Activated effector memory CD4-positive, alpha-beta T cell treated with anti-CD3 and anti-CD28 coated beads, Interleukin-2, amount 50 U/mL, for 16 hours (primary cell): ENCODE data around the gene C1orf232.

Experiments used
- DNase-seq: peaks from one replicate; pipeline ENCODE4 v3.0.0-alpha.2; 2020

C1orf232 gene

DNA sequence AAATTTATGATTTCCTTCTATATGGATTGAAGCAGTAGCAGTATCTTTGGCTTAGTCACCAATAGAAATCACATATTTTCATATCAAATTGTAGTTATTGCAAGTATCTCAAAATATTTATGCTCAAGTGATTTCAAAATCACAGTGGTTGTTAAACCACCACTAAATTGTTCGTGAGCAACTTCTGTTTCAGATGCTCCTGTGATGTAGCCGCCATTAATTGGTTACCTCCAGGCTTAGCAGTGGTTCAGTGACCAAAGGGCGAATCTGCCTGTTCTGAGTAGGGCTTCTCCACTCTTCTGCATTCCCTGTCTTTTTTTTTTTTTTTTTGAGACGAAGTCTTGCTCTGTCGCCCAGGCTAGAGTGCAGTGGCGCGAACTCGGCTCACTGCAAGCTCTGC, 6.6 kb upstream of the C1orf232 start:
- DNase-seq = no peak

DNA sequence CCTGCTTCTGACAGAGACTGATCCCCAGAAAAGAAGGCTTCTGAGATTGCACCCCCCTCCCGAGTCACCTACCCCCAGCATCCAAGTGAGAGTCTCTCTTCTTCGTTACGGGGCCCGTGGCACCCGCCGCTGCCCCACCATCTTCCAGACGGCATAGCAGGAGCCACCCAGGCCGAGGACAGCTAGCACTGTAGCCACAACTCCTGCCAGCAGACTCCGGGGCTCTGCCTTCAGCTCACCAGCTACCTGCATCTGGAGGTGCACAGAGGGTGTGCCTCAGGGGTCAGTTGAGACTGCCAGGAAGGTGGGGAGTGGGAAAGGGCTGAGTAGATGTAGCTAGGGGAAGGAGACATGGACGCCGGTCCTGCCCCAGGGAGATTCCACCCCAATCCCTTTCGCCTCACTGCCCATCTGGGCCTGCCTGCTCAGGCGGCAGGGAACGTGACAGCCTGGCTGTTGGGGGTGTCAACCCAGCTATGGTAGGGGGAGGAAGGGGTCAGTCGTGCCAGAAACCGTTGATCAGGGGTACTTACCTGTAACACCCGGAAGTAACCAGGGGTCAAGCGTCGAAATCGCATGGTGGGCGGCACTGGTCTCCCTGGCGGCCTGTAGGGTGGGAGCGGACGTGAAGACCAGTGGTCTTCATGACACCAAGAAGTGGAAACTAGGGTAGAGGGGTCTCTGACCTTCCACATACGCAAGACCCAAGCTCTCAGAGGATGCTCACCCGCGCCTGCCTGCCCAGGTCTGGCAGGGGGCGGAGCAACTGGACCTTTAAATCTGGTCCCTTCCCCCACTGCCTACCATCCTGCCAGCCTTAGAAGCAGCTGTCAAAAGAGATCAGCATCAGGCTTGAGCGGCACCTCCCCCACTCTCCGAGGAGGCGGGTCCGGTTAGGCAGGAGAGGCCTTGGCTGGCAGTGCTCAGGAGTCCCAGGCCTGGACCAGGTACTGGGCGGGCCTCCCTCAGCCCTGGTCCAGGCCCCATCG, 2.6 kb upstream of the C1orf232 start, which contains the start of gene ZNF593OS:
TSS of gene ZNF593OS (minus strand) at position 749 of the 989 bp plus-strand sequence. CDS start at position 578, 171 bp downstream.
- no peak for DNase-seq

DNA sequence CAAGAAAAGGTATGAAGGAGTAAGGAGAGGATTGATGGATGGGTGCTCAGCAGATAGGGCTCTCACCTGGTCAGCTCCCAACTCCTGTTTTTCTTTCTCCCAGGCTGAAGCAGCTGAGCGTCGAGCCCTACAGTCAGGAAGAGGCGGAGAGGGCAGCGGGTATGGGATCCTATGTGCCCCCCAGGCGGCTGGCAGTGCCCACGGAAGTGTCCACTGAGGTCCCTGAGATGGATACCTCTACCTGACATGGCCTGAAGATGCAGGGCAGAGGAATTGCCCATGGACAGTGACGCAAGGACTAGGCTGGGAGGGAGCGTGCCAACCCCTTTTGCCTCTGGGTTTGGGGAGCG, 1.7 kb upstream of the C1orf232 start:
- DNase-seq = no peak

DNA sequence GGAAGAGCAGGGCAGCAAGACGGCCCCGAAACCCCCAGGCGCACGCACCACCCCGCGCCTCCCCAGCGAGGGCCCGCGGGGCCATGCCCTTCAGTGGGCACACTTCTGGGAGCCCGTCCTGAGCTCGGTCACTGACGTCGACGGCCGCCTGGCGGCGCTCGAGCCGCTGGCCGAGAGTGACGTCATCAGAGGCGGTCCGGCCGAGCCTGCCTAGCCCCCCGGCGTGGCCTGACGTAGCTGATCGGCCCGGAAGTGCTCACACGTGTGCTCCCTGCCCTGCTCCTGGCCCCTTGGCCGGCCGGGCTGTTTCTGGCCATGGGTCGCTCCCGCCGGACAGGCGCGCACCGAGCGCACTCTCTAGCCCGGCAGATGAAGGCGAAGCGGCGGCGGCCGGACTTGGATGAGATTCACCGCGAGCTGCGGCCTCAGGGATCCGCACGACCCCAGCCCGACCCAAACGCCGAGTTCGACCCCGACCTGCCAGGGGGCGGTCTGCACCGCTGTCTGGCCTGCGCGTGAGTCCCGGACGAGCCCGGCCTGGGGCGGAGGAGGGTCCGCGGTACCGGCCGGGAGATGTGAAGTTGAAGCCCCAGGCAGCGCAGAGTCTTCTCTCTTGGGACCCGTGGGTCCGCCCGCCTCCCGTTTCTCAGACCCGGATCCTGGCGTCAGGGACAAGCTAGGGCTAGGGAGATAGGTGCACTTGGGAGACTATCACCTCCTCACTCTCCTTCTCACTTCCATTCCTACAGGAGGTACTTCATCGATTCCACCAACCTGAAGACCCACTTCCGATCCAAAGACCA, 1.1 kb upstream of the C1orf232 start, which contains the start of gene ZNF593:
TSS of gene ZNF593 (plus strand) at position 240 of the 803 bp plus-strand sequence. CDS start at position 316, 76 bp downstream.
- DNase-seq = peak; percentile 95

DNA sequence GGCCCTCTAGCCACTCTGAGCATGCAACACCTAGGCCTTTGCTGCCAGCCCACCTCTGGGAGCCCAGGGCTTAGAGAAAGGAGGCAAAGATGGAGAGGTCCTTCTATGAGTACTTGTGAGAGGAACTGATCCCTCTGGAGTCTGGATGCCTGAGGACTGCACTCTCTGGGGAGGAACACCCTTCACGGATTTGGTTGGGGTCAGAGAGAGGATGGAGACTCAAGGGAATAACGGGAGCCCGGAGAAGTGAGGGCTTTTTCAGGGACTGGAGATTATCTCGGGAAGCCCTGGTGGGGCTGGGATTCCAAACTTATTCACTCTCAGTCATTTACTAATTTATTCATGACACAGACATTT, 413 bp upstream of the C1orf232 start:
- DNase-seq = no peak

DNA sequence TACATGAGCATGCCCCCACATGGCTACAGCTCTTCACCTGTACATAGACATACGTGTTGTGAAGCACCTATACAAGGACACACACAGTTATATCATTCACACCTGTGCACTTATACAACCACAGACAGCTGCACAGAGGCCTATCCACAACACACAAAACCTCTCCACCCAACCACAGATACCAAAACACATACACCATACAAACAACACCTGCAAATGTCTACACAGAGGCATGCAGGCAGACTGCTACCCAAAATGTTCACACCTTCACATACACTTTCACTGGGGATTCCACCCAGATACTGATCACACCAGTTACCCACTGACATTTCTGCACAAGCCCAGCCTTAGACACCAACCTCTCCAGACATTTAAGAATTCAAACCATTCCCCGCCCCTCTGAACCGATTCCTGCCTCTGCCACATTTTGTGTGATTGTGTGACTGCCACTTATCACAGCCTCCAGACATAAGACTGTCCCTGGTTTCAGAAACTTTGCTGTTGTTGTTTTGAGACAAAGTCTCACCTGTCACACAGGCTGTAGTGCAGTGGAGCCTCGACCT, 2.0 kb downstream of the C1orf232 start:
- DNase-seq = no peak

DNA sequence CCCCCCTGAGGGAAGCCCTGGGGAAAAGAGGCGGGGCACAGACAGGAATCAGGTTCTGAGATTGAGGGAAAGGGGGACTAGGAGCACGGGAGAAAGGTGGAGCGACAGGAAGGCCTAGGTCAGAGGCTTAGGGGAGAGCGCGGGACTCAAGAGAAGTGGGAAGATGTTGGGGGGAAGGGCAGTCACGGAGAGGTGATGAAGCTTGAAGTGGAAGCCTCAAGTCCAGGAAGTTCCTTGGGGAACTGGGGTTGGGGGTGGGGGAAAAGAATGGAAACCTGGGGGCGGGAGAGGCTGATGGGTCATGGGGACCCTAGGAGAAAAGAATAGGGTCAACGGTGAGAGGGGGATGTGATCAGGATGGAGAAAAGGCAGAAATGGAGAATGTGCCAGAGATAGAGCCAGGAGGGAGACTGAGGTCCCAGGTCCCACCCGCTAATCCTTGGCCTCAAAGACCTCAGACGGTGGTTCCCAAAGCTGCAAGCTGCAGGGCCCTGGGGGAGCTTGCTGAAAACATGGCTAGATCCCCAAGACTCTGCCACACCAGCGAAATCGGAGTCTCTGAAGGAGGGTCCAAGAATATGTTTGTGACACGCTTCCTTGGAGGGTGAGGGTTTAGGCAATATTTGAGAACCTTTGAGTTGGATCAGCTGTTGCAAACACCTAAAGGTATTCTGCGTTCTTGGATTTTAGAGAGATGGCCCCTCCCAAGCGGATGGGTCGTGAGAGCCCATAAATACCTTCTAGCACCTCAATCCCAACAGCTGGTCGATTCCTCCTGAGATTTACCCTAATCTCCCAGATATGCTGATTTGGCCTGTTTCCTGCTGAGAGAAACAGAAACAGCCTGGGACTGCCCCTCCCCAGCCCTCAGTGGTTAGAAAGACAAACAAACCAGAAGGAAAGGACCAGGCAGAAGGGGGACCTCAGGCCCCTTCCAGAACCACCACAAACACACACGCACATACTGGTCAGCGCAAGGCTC, 3.6 kb downstream of the C1orf232 start:
- DNase-seq = no peak

DNA sequence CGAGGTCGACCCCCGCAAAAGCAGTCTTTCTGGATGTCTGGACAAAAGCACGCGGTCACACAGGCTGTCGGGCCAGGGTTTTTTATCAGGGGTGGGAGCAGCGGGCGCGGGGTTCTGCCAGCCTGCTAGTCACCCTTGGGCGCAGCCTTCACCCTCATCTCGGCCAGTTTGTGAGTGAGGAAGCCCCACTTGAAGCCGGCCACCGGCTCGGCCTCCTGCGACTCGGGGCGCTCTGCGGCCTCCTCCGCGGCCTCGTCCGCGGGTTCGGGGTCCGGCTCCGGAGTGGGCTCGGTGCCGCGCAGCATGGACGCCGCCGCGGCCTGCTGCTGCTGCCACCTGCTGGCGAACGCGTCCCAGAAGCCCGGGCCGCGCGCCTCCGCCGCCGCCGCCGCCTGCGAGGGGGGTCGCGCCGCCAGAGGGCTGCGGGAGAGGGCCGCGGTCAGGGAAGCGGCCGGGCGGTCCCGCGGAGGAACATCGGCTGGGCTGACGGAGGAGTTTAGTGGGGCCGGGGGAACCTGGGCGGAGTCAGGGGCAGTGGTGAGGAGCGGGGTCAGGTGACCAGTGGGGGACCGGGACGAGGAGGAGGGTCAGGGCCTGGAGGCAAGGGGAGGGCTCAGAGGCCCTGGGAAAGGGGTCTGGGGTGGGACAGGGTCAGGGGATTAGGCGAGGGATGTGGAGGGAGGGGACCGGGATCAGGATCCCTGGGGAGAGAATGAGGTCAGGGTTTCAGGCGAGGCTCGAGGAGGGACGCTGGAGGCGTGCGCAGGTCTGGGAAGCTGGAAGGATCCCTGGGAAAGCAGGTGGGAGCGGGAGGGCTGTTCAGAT, 4.5 kb downstream of the C1orf232 start:
- DNase-seq = peak; percentile 82

DNA sequence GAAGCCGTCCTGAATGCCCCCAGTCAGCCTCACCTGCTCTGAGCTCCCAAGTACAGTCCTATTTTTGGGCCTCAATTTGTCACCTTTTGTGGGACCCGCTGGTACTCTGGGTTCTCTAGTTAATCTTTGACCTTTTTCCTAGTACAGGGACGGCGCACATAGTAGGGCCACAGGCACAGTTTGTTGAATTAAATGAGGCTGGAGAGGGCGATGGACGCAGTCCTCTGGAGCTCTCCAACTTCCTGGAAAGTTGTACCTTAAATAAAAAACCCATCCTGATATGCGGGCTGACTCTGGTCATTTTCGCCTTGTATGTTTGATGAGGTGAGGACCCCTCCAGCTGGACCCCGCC, 5.1 kb downstream of the C1orf232 start:
- DNase-seq = no peak

DNA sequence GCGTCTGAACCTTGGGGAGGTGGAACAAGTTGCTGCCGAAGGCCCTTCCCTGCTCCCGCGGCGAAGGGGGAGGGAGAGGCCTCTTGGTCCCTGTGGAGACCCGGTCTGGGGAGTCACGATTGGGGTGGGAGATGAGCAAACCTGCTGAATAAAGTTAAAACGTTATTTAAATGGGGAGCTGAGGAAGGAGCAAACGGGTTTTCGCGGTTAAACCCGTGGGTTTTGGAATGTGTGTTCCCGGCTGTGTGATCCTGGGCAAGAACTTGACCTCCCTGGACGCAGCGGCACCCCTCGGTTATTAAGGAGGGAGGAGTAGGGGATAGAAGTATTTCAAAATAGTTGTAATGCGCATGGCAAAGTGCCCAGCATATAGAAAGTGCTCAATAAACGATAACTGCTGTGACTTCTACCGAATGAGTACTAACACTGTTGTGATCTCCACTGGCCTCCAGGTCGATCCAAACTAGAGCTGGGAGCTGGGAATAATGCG, 6.5 kb downstream of the C1orf232 start:
- no peak for DNase-seq

DNA sequence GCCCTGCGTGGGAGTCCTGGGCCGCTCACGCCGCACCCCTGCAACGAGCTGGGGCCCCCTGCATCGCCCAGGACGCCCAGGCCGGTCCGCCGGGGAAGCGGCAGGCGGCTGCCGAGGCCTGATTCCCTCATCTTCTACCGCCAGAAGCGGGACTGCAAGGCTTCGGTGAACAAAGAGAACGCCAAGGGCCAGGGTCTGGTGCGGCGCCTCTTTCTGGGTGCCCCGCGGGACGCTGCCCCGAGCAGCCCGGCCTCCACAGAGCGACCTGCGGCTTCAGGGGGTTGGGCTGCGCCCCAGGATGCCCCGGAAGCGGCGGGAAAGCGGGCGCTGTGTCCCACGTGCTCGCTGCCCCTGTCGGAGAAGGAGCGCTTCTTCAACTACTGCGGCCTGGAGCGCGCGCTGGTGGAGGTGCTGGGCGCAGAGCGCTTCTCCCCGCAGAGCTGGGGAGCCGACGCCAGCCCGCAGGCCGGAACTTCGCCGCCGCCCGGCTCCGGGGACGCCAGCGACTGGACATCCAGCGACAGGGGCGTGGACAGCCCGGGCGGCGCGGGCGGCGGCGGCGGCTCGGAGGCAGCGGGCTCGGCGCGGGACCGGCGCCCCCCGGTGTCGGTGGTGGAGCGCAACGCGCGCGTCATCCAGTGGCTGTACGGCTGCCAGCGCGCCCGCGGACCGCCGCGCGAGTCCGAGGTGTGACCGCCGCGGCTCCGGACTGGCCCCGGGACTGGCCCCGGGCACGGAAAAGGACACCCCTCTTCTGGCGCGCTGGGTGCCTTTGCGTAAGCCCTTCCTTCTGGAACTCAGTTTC, 7.1 kb downstream of the C1orf232 start:
- DNase-seq = peak; percentile 73

DNA sequence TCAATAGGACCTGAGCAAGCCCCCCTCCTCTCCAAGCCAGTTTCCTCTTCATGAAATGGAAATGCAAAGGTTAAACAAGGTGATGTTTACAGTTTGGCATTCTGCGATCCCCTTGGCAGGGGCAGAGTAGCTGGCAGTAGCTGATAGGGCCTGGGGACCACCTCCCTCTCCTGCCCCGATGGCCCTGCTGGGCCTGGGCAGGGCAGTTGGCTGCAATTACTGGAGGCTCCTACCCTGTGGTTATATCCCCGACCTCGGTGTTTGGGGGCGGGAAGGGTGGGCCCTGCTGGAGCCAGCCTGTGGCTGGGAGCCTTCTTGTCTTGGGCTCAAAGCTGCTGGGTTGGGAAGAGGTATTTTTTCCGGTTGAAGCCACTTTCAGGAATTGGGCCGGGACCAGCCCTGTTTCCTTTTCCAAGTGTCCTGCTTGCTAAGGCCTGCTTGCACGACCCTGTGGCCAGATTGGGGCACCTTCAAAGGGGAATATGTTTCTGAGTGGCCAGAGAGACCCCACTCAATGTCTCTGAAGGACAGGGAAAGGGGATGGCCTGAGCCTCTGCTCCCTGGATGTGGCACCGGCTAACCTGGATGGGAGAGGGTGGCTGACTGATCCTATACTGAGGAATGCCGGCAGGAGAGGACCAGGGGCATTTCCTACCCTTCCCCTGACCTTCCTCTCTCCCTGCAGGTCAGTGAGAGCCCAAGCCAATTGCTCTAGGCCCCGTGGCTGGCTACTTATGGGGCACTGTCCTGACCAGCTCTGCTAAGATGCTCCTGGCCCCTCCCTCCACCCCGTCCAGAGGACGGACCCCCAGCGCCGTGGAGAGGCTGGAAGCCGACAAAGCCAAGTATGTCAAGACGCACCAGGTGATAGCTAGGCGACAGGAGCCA, 8.0 kb downstream of the C1orf232 start:
- no peak for DNase-seq

DNA sequence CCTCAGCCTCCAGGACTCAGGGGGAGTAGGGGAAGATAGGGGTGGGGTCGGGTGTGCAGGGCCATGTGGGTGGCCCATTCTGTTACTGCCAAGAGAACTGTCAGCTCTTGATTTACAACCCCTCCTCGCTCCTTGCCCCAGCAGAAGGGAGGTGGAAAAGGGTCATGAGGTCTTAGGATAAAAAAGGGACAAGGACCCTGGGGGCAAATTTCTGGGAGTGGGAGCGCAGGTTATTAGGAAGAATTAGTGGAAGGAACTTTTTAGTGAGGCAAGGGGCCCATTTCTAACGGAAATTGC, 9.1 kb downstream of the C1orf232 start:
- no peak for DNase-seq

DNA sequence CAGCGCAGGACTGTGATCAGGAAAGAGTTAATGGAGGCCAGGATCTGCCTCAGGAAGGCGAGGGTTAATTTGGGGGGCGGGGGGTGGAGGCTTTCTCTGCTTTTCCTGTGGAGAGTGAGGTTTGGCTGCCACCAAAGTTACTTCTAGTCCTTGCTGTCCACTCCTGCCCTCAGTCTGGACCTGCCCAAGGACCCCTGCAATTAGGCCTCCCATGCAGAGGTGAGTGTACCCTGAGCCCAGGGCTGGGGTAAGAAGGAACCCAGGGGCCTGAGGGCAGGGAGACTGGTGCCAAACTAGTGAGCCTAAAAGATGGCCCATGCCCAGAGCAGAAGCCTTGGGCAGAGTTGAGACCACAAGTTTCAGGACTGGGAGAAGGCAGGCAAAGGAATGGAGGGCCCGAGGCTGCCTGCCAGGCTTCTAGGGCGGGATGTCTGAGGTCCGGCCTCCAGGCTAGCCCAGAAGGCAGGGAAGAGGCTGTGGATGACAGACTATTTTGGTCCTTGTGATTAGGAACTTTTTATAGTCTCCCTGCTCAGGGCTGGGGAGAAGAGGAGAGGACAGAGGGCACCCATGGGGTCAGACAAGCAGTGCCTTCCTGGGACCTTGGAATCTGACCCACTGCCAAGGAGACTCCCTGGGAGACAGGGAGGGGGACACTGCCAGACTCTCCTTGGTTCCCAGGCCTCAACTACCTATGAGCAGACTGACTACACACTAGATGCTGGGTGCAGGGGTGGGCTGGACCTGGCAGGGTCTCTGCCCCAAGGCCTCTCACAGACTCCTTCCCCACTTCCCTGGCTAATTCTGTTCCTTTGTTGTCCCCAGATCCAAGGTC, 9.6 kb downstream of the C1orf232 start, which contains the start of gene FAM110D:
TSS of gene FAM110D (plus strand) at position 172 of the 835 bp plus-strand sequence. CDS start 2,213 bp downstream, outside the sequence.
- DNase-seq = peak; percentile 41

DNA sequence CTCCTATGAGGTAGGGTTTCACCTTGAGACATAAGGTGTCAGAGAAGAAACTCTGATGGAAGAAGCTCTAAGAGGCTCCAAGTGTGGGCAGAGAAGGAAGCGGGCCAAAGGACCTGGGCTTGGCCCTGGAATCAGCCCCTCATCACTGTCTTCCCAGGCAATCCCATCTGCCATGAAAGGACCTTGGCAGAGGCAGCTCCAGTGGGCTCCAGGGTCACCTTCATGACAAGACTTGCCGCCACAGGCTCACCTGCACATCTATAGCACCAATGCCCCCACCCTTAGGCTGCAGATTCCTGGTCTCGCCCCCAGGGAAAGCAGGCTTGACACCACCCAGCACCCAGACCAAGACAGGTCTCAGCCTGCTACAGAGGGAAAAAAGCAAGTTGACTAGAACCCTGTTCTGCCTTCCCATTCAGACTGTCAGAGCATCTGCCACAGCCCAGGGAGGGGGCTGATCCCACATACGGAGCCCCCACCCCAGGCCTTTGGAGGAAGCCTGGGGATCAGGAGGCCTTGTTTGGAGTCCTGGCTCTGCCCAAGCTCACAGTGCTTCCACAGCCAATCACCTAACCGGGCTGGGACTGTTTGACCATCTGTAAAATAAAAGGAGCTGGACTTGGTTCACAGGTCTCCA, 10.4 kb downstream of the C1orf232 start:
- peak; percentile 58 for DNase-seq

DNA sequence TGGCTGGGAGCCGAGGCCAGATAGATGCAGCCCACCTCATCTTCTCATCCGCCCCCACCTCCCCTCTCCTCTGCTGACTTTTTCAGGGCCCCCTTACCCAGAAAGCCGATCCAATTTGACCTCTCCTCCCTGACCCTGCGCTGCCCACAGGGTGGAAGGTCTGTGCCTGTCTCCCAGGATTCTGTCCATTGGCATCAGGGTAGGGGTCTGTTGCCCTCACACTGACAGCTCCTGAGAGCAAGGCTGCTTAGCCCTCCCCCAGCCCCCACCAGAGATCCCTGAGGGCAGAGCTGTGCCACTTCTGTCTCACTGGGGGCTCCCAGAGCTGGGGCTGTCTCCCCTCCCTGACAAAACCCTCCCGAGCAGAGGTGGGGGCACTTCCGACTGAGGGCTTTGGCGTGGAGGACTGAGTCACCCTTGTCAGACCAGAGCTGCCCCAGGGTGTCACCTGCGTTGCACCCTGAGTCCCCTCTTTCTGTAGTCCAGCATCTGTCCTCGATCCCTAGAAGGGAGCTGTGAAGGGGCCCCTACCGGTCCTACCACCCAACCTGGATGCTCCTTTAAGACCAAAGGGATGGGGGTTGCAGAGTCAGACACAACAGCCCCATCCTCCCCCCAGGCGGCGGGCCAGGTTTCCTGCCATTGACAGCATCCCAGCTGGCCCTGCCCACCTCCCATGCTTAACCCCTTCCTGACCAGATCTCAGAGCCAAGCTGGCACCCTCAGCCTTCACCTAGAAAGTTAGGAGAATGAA, 12.3 kb downstream of the C1orf232 start:
- DNase-seq = peak; percentile 63
